HUDEP-2 (cell line): ENCODE measurements around the gene CLSTN3.

Source experiments
- DNase-seq, 76 experiments: peaks; one replicate each; lab custom pipeline; 2025; ENCODE audit not compliant: unreplicated experiment in 76 of 76; lab: John Stamatoyannopoulos, UW

The CLSTN3 gene

DNA sequence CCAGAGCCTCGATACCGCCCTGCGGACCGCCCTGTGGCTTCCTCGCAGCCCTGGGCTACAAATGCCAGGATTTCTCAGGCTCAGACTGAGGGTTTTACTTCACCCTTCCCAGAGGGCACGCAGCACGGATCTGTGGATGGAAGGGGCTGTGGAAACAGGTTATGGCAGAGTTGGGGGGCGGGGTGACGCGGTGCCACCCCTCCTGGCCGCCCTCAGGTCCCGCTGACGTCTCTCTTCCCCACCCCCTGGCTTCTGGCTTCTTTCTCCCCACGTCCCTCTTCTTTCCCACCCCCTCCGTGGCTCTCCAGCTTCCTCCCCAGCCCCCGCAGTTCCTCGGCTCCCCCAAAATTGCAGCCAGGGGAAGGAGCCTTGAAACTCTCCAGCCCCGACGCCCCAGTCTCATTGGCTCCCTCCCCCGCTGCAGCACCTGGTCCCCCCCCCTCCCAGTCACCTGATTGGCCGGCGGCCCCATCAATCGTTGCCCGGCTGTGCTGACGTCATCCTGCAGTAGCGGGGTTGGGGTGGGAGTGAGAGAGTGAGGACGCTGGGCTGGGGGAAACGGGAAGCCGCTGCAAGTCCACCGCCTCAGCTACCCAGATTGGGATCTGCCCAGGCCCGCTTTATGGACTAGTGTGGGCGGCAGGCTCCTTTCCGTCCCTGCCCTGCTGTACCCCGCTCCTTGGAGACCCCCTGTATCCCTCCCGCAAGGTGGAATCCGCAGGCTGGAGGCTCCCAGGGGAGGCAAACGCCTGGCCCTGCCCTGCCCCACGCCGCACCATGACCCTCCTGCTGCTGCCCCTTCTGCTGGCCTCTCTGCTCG, at the start of gene CLSTN3:
CLSTN3 (plus strand) TSS at position 500 of the 820 bp plus-strand sequence; CDS start at position 778, 278 bp downstream.
- peak in 67 of 76 experiments; percentile 8 to 84 (median 63) for DNase-seq

DNA sequence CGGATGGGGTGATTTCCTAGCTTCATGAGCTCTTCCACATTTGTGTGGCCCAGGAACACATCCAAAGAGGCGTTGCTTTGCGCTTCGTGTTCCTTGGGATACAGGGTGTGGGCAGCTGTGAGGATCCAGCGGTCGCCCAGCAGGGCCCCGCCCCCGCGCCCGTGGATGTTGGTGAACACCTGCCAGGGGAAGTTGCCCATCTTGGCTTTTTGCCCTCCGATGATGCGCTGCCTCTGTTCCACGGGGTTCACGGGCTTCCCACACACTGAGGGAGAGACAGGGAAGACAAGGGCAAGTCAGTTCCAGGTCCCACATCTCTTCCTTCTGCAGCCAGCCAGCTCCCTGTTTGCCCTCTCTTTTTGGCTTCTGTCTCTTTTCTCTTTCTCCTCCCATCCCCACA, 49.1 kb upstream of the CLSTN3 start:
- no peak for DNase-seq

DNA sequence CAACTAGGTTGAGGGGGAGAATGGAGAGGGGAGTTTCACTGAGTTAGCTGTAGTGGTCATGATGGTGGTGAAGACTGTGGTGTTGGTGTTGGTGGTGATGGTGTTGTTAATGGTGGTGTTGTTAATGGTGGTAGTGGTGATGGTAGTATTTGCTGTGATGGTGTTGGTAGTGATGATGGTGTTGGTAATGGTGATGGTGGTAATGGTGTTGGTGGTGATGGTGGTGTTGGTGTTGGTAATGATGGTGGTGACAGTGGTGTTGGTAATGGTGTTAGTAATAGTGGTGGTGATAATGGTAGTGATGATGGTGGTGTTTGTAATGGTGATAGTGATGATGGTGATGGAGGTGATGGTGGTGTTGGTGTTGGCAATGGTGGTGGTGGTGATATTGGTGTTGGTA, 47.0 kb upstream of the CLSTN3 start:
- DNase-seq, result no peak

DNA sequence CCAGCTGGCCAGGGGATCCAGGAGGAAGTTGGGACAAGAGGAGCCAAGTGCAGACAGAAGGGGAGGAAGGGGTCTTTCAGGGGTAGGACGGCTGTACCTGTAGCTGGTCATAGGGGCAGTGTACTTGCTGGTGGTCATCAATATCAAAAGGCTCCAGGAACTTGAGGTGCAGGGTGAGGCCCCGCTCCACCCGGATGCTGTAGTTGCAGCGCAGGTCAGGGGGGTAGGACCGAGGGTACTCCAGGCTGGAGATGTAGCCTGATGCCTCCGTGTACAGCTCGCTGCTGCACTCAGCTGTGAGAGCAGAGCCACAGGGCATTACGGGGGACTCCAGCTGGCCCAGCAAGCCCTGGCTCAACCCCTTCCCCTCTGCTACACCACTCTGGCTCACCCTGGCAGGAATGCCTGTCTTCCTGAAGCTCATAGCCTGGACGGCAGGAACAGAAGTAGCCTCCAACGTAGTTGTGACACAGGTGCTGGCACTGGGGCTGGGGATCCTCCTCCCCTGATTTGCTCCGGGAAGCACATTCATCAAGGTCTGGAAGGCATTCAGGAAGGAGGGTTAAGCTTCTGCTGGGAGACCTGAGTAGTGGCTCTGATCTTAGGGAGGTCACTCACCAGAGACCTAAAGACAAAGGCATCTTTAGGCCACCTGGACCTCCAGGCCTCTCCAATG, 40.8 kb upstream of the CLSTN3 start:
- no peak for DNase-seq

DNA sequence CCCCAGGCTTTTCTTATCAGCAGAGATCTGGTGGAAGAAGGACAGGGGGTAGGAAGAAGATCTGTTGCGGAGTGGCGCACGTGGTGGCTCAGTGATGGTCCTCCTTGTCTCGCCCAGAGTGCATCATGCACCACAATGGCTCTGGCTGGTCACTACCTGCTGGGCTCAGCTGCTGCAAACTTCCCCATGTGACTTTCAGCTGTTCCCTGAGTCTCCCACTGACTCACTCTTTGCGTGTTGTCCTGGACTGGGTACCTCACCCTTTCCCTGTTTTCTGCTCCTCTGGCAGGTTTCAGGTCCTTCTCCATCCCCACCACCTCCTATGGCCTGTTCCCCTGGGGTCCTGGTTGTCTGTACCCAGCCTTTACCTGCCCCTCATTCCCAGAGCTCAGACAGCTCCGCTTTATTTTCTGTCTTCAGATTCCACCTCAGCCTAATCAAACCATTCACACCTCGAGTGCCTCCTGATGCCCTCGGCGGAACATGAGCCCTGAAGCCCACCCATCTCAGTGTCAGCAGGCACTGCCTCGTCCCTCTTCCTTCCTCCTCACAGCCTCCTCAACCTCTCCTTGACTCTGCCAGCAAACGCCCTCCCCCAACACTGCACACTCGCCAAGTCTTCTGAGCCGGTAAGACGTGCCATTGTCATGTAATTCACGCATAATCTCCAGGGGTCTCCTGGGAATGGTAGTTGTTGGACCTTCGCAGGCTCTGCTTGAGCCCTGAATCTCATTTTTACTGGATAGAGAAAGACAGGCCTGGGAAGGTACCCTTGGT, 39.8 kb upstream of the CLSTN3 start:
- DNase-seq, result no peak

DNA sequence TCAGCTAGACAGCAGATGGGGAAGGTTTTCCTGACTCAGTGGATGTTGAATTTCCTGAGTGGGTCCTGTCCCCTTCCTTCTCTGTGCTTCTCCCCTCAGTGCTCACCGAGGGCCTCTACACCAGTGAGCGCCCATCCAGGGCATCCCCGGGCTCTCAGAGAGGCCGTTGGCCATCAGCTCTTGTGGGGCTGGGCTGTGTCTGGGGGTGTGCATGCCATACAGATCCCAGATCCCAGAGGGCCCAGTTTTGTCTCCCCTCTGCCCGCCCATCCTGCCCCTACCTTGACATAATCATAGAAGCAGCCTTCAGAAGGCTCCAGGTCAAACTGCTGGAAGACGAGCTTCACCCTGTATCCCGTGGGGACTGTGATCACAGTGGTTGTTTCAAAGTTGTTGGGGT, 39.0 kb upstream of the CLSTN3 start:
- DNase-seq, result no peak

DNA sequence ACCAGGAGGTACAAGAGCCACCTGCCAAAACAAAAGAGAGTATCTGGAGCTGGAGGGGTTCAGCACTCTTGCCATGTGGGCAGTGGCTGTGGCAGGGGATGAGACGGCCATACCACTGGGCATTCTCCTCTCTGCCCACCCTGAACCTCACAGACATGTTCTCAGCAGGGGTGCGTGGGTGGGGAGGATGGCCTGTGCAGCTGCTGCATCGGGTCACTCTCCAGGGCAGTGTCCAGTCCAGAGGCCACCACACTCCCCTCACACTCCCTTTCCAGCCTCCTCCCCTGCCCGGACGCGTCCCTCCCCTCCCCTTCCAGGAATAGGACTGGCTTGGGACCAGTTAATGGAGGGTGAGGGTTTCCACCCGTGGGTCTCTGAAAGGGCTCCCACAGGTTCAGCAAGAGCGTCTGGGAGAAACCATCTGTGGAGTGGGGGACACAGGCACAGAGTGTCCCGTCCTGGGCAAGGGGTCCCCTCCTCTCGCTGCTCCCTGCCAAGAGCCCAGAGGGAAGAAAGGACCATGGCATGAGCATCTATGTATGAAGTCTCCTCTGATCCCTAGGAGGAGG, 38.4 kb upstream of the CLSTN3 start:
- DNase-seq, result no peak

DNA sequence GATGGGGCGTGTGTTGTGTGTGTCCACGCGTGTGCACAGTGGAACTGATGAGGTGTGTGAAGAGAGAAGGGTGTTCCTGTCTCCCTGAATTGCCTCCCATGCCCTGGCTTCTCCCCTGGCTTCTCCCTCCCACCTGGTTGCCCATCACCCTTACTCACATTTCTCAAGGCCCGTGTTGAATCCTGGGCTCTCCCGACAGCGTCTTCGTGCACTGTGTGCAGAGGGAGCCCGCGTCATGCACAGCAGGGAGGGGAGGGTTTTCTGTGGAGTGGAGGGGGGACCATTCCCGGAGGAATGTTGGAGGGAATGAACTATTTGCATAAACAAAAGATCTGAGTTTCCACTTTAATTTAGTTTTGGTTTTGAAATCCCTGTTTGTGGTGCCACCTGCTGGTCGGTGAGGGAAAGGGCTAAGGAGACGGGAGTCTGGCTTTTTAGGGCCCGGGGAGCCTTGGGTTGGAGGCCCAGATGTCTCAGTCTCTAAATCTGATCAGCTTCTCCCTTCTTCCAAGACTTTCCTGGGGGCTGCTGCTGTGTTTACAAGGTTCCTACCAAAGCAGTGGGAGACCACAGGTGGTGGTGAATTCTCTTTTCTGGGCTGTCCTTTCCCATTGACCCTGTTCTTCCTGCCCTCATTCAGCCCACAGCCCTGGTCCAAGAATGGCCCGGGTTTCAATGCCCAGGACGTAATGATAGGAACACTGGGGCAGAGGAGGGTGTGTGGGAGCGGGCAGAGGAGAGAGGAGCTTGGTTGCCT, 37.8 kb upstream of the CLSTN3 start, which contains the start of gene C1R:
C1R (minus strand) TSS at position 217 of the 757 bp plus-strand sequence; CDS start at position 160, 57 bp downstream.
- peak in 44 of 76 experiments; percentile 1 to 58 (median 25) for DNase-seq

DNA sequence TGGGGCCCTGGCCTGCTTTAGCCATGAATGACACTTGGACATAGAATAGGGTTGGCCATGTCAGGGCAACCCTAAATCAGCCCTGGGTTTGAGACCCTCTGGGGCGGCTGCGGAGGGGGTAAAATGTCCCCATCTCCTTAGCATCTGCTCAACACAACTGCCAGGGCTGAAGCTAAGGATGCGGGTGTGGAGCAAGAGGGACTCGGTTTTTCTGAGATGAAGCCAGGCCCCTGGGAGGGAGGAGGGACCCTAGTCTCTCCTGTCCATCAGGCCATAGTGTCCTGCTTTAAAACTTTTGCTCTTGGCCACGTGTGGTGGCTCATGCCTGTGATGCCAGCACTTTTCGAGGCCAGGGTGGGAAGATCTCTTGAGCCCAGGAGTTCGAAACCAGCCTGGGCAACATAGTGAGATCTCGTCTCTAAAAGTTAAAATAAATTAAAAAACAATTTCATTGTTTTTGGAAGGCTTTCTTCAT, 37.1 kb upstream of the CLSTN3 start:
- DNase-seq, result no peak

DNA sequence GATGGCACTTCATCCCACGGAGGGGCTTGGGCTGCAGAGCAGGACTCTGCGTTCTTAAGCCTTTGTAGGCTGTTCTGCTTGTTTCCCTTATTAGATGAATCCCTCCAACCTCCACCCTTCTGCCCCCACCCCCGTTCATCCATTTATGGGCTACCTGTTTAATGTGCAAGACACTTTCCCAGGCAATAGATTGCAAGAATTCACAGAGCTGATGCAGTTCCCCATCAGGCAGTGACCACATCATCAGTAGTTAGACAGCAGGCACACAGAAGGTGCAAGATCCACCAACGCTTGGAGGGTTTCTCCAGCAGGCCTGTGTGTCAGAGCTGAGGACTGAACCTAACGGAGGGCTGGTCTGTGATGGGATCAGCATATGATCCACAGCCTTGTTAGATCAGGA, 36.7 kb upstream of the CLSTN3 start:
- DNase-seq, result no peak

DNA sequence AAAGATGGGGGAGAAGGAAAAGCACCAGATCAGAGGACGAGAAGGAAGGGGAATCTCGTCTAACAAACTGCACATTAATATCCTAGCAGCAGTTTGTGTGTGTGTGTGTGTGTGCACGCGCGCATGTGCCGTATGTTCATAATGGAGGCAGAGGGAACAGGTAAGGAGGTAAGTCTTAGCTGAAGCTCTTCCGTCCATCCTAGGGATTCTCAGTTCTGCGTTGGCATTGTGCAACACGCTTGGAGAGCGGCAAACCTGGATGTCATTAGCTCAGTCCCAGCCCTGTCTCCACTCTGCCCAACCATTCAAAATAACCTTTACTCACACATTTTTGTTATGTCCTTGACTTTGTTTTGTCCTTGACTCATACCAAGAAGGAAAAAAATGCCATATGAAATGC, 36.3 kb upstream of the CLSTN3 start:
- DNase-seq, result no peak

DNA sequence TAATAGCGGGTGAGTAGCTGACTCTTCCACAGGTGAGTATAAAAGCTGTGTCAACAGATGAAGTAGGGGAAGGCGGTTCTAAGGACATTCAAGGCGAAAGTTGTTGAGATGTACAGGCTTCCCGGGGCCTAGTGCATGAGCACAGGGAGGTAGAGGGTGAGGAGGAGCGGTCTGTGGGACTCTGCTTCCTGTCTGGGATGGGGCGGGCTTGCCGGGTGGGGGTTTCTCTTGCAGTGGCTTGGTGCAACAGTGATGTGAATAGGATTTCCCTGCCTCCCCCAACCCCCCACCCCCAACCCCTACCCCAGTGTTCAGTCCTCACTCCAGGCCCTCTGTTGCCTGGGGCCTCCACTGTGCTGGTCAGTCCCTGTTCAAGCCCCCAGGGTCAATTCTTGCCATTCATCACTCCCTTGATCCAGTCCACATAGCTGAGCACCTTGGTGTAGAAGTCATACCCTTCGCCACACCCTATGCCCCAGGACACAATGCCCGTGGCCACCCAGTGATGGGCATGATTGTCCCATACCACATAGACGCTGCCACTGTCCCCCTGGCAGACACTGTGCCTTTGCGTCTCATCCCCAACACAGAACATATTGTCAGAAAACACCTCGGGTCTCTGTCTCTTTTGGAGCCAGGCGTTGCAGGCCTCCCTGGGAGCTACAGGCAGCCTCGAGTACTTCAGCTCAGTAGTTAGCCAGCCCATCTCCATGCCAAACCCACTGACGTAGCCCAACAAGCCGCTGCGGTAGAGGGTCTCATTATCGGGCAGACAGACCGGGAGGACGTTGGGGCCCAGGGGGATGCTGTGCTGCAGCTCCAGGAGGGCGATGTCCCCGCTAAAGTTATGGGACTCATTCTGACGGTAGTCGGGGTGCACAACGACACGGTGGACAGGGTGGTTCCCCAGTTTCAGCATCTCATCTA, 33.9 kb upstream of the CLSTN3 start:
- DNase-seq, result no peak

DNA sequence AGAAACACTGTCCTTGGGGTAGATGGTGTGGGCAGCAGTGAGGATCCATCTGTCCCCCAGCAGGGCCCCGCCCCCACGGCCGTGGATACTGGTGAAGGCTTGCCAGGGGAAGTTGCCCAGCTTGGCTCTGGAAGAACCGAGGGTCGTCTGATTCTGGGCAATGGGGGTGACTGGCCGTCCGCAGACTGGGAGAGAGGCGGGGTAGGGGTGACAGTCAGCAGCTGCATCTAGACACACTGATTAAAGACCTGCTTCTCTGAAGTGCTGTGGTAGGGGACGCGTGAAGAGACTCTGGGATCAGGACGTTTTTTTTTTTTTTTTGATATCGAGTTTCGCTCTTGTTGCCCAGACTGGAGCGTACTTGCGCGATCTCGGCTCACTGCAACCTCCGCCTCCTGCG, 33.2 kb upstream of the CLSTN3 start:
- no peak for DNase-seq

DNA sequence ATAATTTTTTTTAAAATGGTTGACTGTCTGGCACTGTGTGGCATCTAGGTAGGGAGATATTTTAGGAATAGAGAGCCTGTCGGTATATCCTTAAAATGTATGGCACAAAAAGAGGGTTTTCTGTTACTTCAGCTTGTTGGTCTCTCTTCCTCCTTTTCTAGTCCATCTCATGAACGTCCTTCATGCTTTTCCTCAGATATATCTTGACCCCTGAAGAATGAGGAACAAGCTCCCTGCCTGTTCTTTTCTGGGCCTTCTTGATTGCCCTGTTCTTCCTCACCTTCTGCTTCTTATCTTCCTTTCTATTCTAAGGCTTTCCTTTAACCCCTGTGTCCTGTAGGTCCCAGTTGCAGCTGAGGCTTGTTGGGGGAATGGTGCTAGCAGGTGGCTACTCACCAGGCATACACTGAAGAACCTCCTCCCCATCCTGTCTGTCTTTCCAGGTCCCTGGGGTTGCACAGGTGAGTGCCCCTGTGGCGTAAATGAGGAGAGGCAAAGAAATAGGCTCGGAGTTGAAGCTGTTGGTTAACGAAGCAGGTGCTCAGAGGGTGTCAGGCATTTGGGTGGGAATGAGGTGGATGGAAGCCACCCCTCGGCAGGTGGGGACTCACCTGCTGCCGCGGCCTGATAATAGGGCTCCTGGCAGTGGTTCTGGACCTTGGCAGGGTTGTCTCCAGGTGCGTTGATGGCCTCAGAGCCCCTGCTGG, 30.7 kb upstream of the CLSTN3 start:
- DNase-seq, result no peak

DNA sequence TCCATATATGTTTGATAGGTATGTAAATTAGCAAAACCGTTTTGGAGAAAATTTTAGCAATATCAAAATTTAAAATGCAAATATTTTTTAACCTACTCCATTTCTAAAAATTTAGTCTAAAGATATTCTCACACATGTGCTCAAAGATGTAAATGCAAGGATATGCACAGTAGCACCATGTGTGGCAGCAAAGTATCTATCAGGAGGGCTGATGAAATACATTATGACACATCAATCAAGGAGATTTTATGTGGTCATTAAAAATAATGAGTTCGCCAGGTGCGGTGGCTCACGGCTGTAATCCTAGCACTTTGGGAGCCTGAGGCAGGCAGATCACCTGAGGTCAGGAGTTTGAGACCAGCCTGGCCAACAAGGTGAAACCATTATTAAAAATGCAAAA, 29.9 kb upstream of the CLSTN3 start:
- no peak for DNase-seq

DNA sequence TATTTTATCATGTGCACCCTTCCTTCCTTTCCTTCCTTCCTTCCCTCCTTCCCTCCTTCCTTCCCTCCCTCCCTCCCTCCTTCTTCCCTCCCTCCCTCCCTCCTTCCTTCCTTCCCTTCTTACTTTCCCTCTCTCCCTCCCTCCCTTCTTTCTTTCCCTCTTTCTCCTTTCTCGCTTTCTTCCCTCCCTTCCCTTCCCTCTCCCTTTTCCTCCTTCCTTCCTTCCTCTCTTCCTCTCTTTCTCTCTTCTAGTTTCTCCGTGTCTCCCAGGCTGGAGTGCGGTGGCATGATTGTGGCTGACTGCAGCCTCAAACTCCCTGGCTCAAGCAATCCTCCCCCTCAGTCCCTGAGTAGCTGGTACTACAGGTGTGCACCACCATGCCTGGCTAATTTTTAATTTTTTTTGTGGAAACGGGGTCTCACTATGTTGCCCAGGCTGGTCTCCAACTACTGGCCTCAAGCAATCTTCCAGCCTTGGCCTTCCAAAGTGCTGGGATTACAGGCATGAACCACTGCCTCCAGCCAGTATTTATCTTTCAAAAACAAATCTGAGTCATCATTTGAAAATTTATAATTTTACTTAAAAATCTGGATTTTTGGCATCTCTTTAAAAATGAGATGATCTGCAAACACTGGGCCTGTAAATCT, 29.0 kb upstream of the CLSTN3 start:
- DNase-seq, result no peak

DNA sequence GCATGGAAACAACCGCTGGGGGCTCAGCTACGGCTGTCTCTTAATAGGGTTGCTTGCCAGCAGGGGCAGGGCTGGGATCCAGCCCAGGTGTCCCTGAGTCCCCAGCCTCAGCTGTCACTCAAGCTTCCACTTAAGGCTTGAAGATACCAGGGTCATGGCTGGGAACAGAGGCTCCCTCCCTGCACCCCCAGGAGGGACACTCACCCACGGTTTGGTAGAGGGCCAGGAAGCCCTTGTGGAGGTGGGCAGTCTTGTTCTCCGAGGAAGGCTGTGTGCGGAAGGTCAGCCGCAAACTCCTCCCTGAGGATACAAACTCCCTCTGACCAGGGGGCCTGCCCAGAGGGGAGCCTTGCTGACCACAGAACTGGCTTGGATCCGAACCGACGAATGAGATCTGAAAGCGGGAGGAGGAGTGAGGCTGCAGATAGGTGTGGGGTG, 28.5 kb upstream of the CLSTN3 start:
- no peak for DNase-seq

DNA sequence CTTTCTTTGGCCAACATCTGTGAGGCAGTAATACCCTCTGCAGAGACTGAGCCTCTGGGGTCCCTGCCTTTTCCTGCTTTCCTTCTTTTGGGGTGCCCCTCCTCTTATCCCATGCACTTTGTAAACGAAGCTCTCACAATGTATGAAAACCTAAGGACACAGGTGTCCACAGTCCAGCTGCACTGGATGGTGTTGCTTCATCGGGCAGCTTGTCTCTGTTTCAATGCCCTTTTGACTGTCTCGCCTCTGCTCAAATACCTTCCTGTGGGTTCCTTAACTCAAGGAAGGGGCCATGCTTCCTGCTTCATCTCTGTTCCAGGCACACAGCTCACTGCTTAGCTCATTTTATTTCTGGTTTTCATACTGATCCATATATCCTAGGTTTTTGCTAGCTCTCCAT, 27.6 kb upstream of the CLSTN3 start:
- DNase-seq, result no peak
